ENCODE measurements around the gene PARVG.

Gene PARVG

DNA sequence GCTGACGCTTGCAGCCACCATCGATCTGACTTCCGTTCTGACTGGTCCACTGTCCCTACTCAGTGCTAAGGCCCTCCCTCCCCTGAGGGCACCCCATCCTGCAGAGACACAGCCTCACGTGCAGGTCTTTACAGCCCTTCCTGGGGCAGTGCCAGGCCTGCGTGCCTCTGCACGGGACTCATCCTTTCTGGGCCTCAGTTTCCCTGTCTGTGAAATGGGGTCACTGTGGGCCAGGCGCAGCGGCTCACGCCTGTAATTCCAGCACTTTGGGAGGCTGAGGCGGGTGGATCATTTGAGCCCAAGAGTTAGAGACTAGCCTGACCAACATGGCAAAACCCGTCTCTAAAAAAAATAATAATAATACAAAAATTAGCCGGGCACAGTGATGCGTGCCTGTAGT, 17.8 kb upstream of the PARVG start:
- H3K23ac ChIP-seq (ENCODE audit: low read depth, low read length, poor library complexity), result no peak overlapping the region
- no peak overlapping the region for H2AFZ ChIP-seq (ENCODE audit: low read length)
- H3K4me3 ChIP-seq (ENCODE audit: low read length in 2 of 2), result peak overlapping the region in 1 of 2 donors; percentile 56
- H3K14ac ChIP-seq (ENCODE audit: low read length), result no peak overlapping the region
- peak overlapping the region; percentile 23 for H2AK5ac ChIP-seq (ENCODE audit: low read depth, low read length)
- H3K27ac ChIP-seq (replicated peaks; ENCODE audit: low read length), result no peak overlapping the region
- no peak overlapping the region for H4K8ac ChIP-seq (ENCODE audit: low read depth, low read length)
- no peaks in the 10 kb centered on the region for H3K79me1 ChIP-seq (ENCODE audit: low read depth, low read length)
- H3K27me3 ChIP-seq (ENCODE audit: control insufficient read depth in 3 of 3, insufficient read depth in 3 of 3, low read depth in 1 of 3, low read length in 3 of 3), result peaks cover 0 to 2% (median 0%) of the 10 kb centered on the region in 3 experiments
- no peak overlapping the region for H3K4ac ChIP-seq (ENCODE audit: low read length)
- H3K4me1 ChIP-seq (ENCODE audit: control insufficient read depth in 2 of 2, insufficient read depth in 1 of 2, low read depth in 1 of 2, low read length in 2 of 2), result peaks cover 19 to 21% of the 10 kb centered on the region in 2 donors
- H3K4me2 ChIP-seq (ENCODE audit: insufficient read depth, low read length, poor library complexity, severe bottlenecking), result no peak overlapping the region
- no peak overlapping the region for H3K9ac ChIP-seq (ENCODE audit: low read depth, low read length, poor library complexity)
- no peak overlapping the region for H2BK5ac ChIP-seq (ENCODE audit: low read length)
- no peak for DNase-seq (ENCODE audit: low spot score)
- H3K9me3 ChIP-seq (replicated peaks in 1 of 2; ENCODE audit: control insufficient read depth in 2 of 2, insufficient read depth in 1 of 2, low read depth in 1 of 2, low read length in 2 of 2), result no peaks in the 10 kb centered on the region
- peak overlapping the region; percentile 81 for H3K18ac ChIP-seq (ENCODE audit: low read length)
- H3K36me3 ChIP-seq (replicated peaks in 1 of 2; ENCODE audit: control insufficient read depth in 2 of 2, insufficient read depth in 2 of 2, low read length in 2 of 2), result no peaks in the 10 kb centered on the region
- WGBS, 2 donors (ENCODE audit: extremely low coverage in 2 of 2, insufficient read length in 2 of 2, insufficient replicate concordance in 1 of 2), result no CpG with 5 or more reads among the region's 13 CpGs
- no peak overlapping the region for H2BK120ac ChIP-seq (ENCODE audit: low read depth, low read length)
- H2BK15ac ChIP-seq (ENCODE audit: low read length), result no peak overlapping the region
- H2BK12ac ChIP-seq (ENCODE audit: low read length), result no peak overlapping the region
- no peak overlapping the region for H4K91ac ChIP-seq (ENCODE audit: low read depth, low read length, poor library complexity)

GRCh38 chr22:44163536-44163935, 17.2 kb upstream of the PARVG start:
- Histone ChIP-seq H3K23ac (ENCODE audit: low read depth, low read length, poor library complexity) (no peak overlapping the region), H2BK15ac (ENCODE audit: low read length) (peak overlapping the region; percentile 53), H3K4me2 (ENCODE audit: insufficient read depth, low read length, poor library complexity, severe bottlenecking) (no peak overlapping the region), H3K4me1 (ENCODE audit: control insufficient read depth in 2 of 2, insufficient read depth in 1 of 2, low read depth in 1 of 2, low read length in 2 of 2) (peaks cover 13 to 22% of the 10 kb centered on the region in 2 donors), H2BK5ac (ENCODE audit: low read length) (no peak overlapping the region), H3K18ac (ENCODE audit: low read length) (peak overlapping the region; percentile 69), H3K4me3 (ENCODE audit: low read length in 2 of 2) (no peak overlapping the region), H2BK120ac (ENCODE audit: low read depth, low read length) (peak overlapping the region; percentile 73), H3K14ac (ENCODE audit: low read length) (peak overlapping the region; percentile 92), H3K27ac (replicated peaks; ENCODE audit: low read length) (no peak overlapping the region), H3K9ac (ENCODE audit: low read depth, low read length, poor library complexity) (peak overlapping the region; percentile 34), H3K36me3 (replicated peaks in 1 of 2; ENCODE audit: control insufficient read depth in 2 of 2, insufficient read depth in 2 of 2, low read length in 2 of 2) (no peaks in the 10 kb centered on the region), H3K27me3 (ENCODE audit: control insufficient read depth in 3 of 3, insufficient read depth in 3 of 3, low read depth in 1 of 3, low read length in 3 of 3) (peaks cover 0 to 7% (median 0%) of the 10 kb centered on the region in 3 experiments), H4K91ac (ENCODE audit: low read depth, low read length, poor library complexity) (no peak overlapping the region), H2AFZ (ENCODE audit: low read length) (no peak overlapping the region), H3K4ac (ENCODE audit: low read length) (no peak overlapping the region), H4K8ac (ENCODE audit: low read depth, low read length) (no peak overlapping the region), H2BK12ac (ENCODE audit: low read length) (no peak overlapping the region), H3K9me3 (replicated peaks in 1 of 2; ENCODE audit: control insufficient read depth in 2 of 2, insufficient read depth in 1 of 2, low read depth in 1 of 2, low read length in 2 of 2) (no peaks in the 10 kb centered on the region), H3K79me1 (ENCODE audit: low read depth, low read length) (no peaks in the 10 kb centered on the region), H2AK5ac (ENCODE audit: low read depth, low read length) (peak overlapping the region; percentile 56)
- no peak for DNase-seq (ENCODE audit: low spot score)
- no CpG with 5 or more reads among the region's 18 CpGs for WGBS, 2 donors (ENCODE audit: extremely low coverage in 2 of 2, insufficient read length in 2 of 2, insufficient replicate concordance in 1 of 2)

- peak overlapping the region; percentile 56 for H2AK5ac ChIP-seq (ENCODE audit: low read depth, low read length)
These were observed 16.7 kb upstream of the PARVG start for GRCh38 chr22:44164031-44164430.

GRCh38 chr22:44165286-44165874, 15.3 kb upstream of the PARVG start:
- Histone ChIP-seq H3K4me2 (ENCODE audit: insufficient read depth, low read length, poor library complexity, severe bottlenecking) (no peak overlapping the region), H2BK12ac (ENCODE audit: low read length) (peak overlapping the region; percentile 3), H3K4ac (ENCODE audit: low read length) (peak overlapping the region; percentile 69), H3K27ac (replicated peaks; ENCODE audit: low read length) (no peak overlapping the region), H3K23ac (ENCODE audit: low read depth, low read length, poor library complexity) (peak overlapping the region; percentile 37), H4K8ac (ENCODE audit: low read depth, low read length) (no peak overlapping the region), H4K91ac (ENCODE audit: low read depth, low read length, poor library complexity) (no peak overlapping the region), H3K4me3 (ENCODE audit: low read length in 2 of 2) (no peak overlapping the region), H3K27me3 (ENCODE audit: control insufficient read depth in 3 of 3, insufficient read depth in 3 of 3, low read depth in 1 of 3, low read length in 3 of 3) (peaks cover 0 to 7% (median 0%) of the 10 kb centered on the region in 3 experiments), H3K14ac (ENCODE audit: low read length) (no peak overlapping the region), H3K9me3 (replicated peaks in 1 of 2; ENCODE audit: control insufficient read depth in 2 of 2, insufficient read depth in 1 of 2, low read depth in 1 of 2, low read length in 2 of 2) (no peaks in the 10 kb centered on the region), H2BK120ac (ENCODE audit: low read depth, low read length) (peak overlapping the region; percentile 56), H2BK5ac (ENCODE audit: low read length) (no peak overlapping the region), H2AFZ (ENCODE audit: low read length) (no peak overlapping the region), H3K4me1 (ENCODE audit: control insufficient read depth in 2 of 2, insufficient read depth in 1 of 2, low read depth in 1 of 2, low read length in 2 of 2) (peaks cover 2 to 14% of the 10 kb centered on the region in 2 donors), H2BK15ac (ENCODE audit: low read length) (no peak overlapping the region), H2AK5ac (ENCODE audit: low read depth, low read length) (peak overlapping the region; percentile 63), H3K9ac (ENCODE audit: low read depth, low read length, poor library complexity) (no peak overlapping the region), H3K36me3 (replicated peaks in 1 of 2; ENCODE audit: control insufficient read depth in 2 of 2, insufficient read depth in 2 of 2, low read length in 2 of 2) (no peaks in the 10 kb centered on the region), H3K79me1 (ENCODE audit: low read depth, low read length) (no peaks in the 10 kb centered on the region), H3K18ac (ENCODE audit: low read length) (peak overlapping the region; percentile 92)
- WGBS, 2 donors (ENCODE audit: extremely low coverage in 2 of 2, insufficient read length in 2 of 2, insufficient replicate concordance in 1 of 2), result no CpG with 5 or more reads among the region's 15 CpGs
- DNase-seq (ENCODE audit: low spot score), result no peak

More at GRCh38 chr22:44164031-44164430, 16.7 kb upstream of the PARVG start:
- Histone ChIP-seq H3K14ac (ENCODE audit: low read length) (peak overlapping the region; percentile 92), H3K9me3 (replicated peaks in 1 of 2; ENCODE audit: control insufficient read depth in 2 of 2, insufficient read depth in 1 of 2, low read depth in 1 of 2, low read length in 2 of 2) (no peaks in the 10 kb centered on the region), H4K8ac (ENCODE audit: low read depth, low read length) (no peak overlapping the region), H2AFZ (ENCODE audit: low read length) (no peak overlapping the region), H3K23ac (ENCODE audit: low read depth, low read length, poor library complexity) (no peak overlapping the region), H3K27ac (replicated peaks; ENCODE audit: low read length) (no peak overlapping the region), H3K36me3 (replicated peaks in 1 of 2; ENCODE audit: control insufficient read depth in 2 of 2, insufficient read depth in 2 of 2, low read length in 2 of 2) (no peaks in the 10 kb centered on the region), H3K4ac (ENCODE audit: low read length) (no peak overlapping the region), H2BK5ac (ENCODE audit: low read length) (no peak overlapping the region), H3K4me3 (ENCODE audit: low read length in 2 of 2) (no peak overlapping the region), H3K4me1 (ENCODE audit: control insufficient read depth in 2 of 2, insufficient read depth in 1 of 2, low read depth in 1 of 2, low read length in 2 of 2) (peaks cover 9 to 21% of the 10 kb centered on the region in 2 donors), H2BK15ac (ENCODE audit: low read length) (peak overlapping the region; percentile 53), H3K18ac (ENCODE audit: low read length) (no peak overlapping the region), H3K79me1 (ENCODE audit: low read depth, low read length) (no peaks in the 10 kb centered on the region), H3K9ac (ENCODE audit: low read depth, low read length, poor library complexity) (no peak overlapping the region), H3K4me2 (ENCODE audit: insufficient read depth, low read length, poor library complexity, severe bottlenecking) (no peak overlapping the region), H3K27me3 (ENCODE audit: control insufficient read depth in 3 of 3, insufficient read depth in 3 of 3, low read depth in 1 of 3, low read length in 3 of 3) (peaks cover 0 to 7% (median 0%) of the 10 kb centered on the region in 3 experiments), H4K91ac (ENCODE audit: low read depth, low read length, poor library complexity) (no peak overlapping the region), H2BK12ac (ENCODE audit: low read length) (no peak overlapping the region), H2BK120ac (ENCODE audit: low read depth, low read length) (no peak overlapping the region)
- no CpG with 5 or more reads among the region's 11 CpGs for WGBS, 2 donors (ENCODE audit: extremely low coverage in 2 of 2, insufficient read length in 2 of 2, insufficient replicate concordance in 1 of 2)
- no peak for DNase-seq (ENCODE audit: low spot score)

All from neuronal stem cell (in vitro differentiated cells).